SK-N-MC (cell line): Measurements from ENCODE around the gene TRIM6.

ENCODE experiments used
- EZH2 ChIP-seq: fragments of 200-600 bp; sonication (generic); IDR thresholded peaks from one replicate; pipeline ENCODE4 v1.6.1; 2017; ENCODE audit warnings: antibody characterized with exemption
- POLR2AphosphoS5 ChIP-seq: IDR thresholded peaks from 2 replicates; pipeline ENCODE4 v1.6.1; 2012; ENCODE audit warnings: mild to moderate bottlenecking, low read depth, low read length, borderline replicate concordance

- no peak for TF ChIP-seq POLR2AphosphoS5
- no peak for TF ChIP-seq EZH2
These were observed 35.0 kb downstream of the TRIM6 start for GRCh38 chr11:5631417-5631816.
